HCT116 (cell line): ENCODE measurements around the gene SSUH2. TPM values are rescaled to one million over a fixed set of nuclear protein-coding genes. Genes with fewer than 3 reads are reported as not detected.

Source experiments
- ATAC-seq: fragments of 200-7000 bp; cut with Tn5 transposase; 2 replicates; pipeline ENCODE4 v1.9.1; 2020; ENCODE audit warnings: mild to moderate bottlenecking, moderate library complexity
- BruUV-seq: library from RNA; stranded (reverse); fragments of 400-500 nt; replicated peaks from 2 replicates; lab custom pipeline; 2021; lab: Mats Ljungman, UMichigan
- CTCF ChIA-PET: fragments of 300-600 bp; sonication (Branson Sonifier 250); formaldehyde crosslinking; loops from one replicate; lab custom pipeline; 2021; ENCODE audit warnings: antibody characterized with exemption; lab: Charles Lee
- POLR2A ChIA-PET: fragments of 300-600, 350-600 bp; sonication (Branson Sonifier 250); formaldehyde crosslinking; loops from one replicate; lab custom pipeline; 2021; ENCODE audit warnings: antibody characterized with exemption; lab: Charles Lee
- RAD21 ChIA-PET, 2 experiments: fragments of 300-600 bp; sonication (Branson Sonifier 250); formaldehyde crosslinking; loops; one replicate each; lab custom pipeline; 2023; ENCODE audit warnings: low total read pairs in 2 of 2; ENCODE audit not compliant: uncharacterized antibody in 2 of 2, unreplicated experiment in 2 of 2, low non-redundant PET in 1 of 2; lab: Charles Lee
- DNase-seq: peaks from one replicate; pipeline ENCODE4 v3.0.0-alpha.2; 2010; ENCODE audit warnings: low read depth, low spot score
- H2AFZ ChIP-seq: fragments of 200-600 bp; shearing (Covaris generic), sonication (generic); 2 replicates; pipeline ENCODE4 v1.6.1; 2017; ENCODE audit warnings: low read depth, mixed run types, mixed read lengths, antibody characterized with exemption, low read length; ENCODE audit not compliant: poor library complexity, severe bottlenecking
- H3K27ac ChIP-seq: 2 replicates; pipeline ENCODE4 v1.5.1; 2012; ENCODE audit warnings: low read depth, low read length
- H3K27me3 ChIP-seq: fragments of 200-600 bp; sonication (generic); 2 replicates; pipeline ENCODE4 v1.6.1; 2016; ENCODE audit warnings: mixed run types, low read length, mixed read lengths; ENCODE audit not compliant: insufficient read depth
- H3K36me3 ChIP-seq, 2 experiments: fragments of 200-500 bp in 1 of 2; fragments of 200-600 bp in 1 of 2; sonication (Bioruptor generic) in 1 of 2; sonication (generic) in 1 of 2; 2 replicates each; pipeline versions ENCODE4 v1.5.1 to v1.6.1; 2014 to 2016; ENCODE audit warnings: low read length in 2 of 2, inconsistent platforms in 1 of 2, mixed read lengths in 1 of 2, mixed run types in 1 of 2; ENCODE audit not compliant: insufficient read depth in 2 of 2, control insufficient read depth in 1 of 2
- H3K4me1 ChIP-seq, 2 experiments: fragments of 200-600 bp in 1 of 2; sonication (generic) in 1 of 2; 2 replicates each; pipeline versions ENCODE4 v1.5.1 to v1.6.1; 2012 to 2017; ENCODE audit warnings: low read length in 2 of 2, inconsistent platforms in 1 of 2, mild to moderate bottlenecking in 1 of 2, mixed read lengths in 1 of 2, mixed run types in 1 of 2, moderate library complexity in 1 of 2; ENCODE audit not compliant: insufficient read depth in 2 of 2, control insufficient read depth in 1 of 2
- H3K4me2 ChIP-seq: fragments of 200-600 bp; sonication (generic); 2 replicates; pipeline ENCODE4 v1.6.1; 2017; ENCODE audit warnings: mixed run types, low read length, mixed read lengths
- H3K4me3 ChIP-seq, 2 experiments: fragments of 200-600 bp in 1 of 2; sonication (generic) in 1 of 2; replicated peaks in 1 of 2; 2 replicates each; pipeline ENCODE4 v1.5.1; 2011 to 2016; ENCODE audit warnings: low read length in 2 of 2, control low read depth in 1 of 2, low read depth in 1 of 2, mild to moderate bottlenecking in 1 of 2, mixed read lengths in 1 of 2, mixed run types in 1 of 2
- H3K79me2 ChIP-seq: fragments of 200-600 bp; sonication (generic); 2 replicates; pipeline ENCODE4 v1.6.1; 2017; ENCODE audit warnings: mild to moderate bottlenecking, mixed run types, low read length, moderate library complexity, mixed read lengths; ENCODE audit not compliant: insufficient read depth
- H3K9ac ChIP-seq: fragments of 200-600 bp; sonication (generic); 2 replicates; pipeline ENCODE4 v1.6.1; 2016; ENCODE audit warnings: low read length, mixed read lengths
- H3K9me2 ChIP-seq: fragments of 200-600 bp; sonication (generic), shearing (Covaris generic); 2 replicates; pipeline ENCODE4 v1.6.1; 2017; ENCODE audit warnings: mixed run types, mild to moderate bottlenecking, moderate library complexity; ENCODE audit not compliant: insufficient read depth
- H3K9me3 ChIP-seq, 2 experiments: fragments of 200-500 bp in 1 of 2; fragments of 200-600 bp in 1 of 2; sonication (Bioruptor generic) in 1 of 2; sonication (generic) in 1 of 2; 2 replicates each; pipeline ENCODE4 v1.6.1; 2014 to 2017; ENCODE audit warnings: low read length in 2 of 2, mixed read lengths in 2 of 2, inconsistent platforms in 1 of 2, low read depth in 1 of 2, mild to moderate bottlenecking in 1 of 2, mixed run types in 1 of 2, moderate library complexity in 1 of 2; ENCODE audit not compliant: control insufficient read depth in 1 of 2, insufficient read depth in 1 of 2
- H4K20me1 ChIP-seq: fragments of 200-600 bp; sonication (generic), shearing (Covaris generic); 2 replicates; pipeline ENCODE4 v1.6.1; 2017; ENCODE audit warnings: mixed run types, mild to moderate bottlenecking, moderate library complexity; ENCODE audit not compliant: insufficient read depth
- CBX3 ChIP-seq: IDR thresholded peaks from 2 replicates; pipeline ENCODE4 v1.6.1; 2012; ENCODE audit warnings: low read depth
- CEBPB ChIP-seq: IDR thresholded peaks from 2 replicates; pipeline ENCODE4 v1.6.1; 2012; ENCODE audit warnings: low read depth
- ELF1 ChIP-seq: IDR thresholded peaks from 2 replicates; pipeline ENCODE4 v1.6.1; 2012; ENCODE audit warnings: low read depth, borderline replicate concordance
- EZH2 ChIP-seq: fragments of 200-600 bp; sonication (generic); IDR thresholded peaks from 2 replicates; pipeline ENCODE4 v1.6.1; 2017; ENCODE audit warnings: antibody characterized with exemption, mixed run types
- EZH2phosphoT487 ChIP-seq: fragments of 200-600 bp; IDR thresholded peaks from 2 replicates; pipeline ENCODE4 v1.6.1; 2018; ENCODE audit warnings: antibody characterized with exemption, borderline replicate concordance
- FOSL1 ChIP-seq: IDR thresholded peaks from 2 replicates; pipeline ENCODE4 v1.6.1; 2012; ENCODE audit warnings: low read depth
- JUND ChIP-seq: IDR thresholded peaks from 2 replicates; pipeline ENCODE4 v1.6.1; 2012
- POLR2A ChIP-seq: IDR thresholded peaks from 2 replicates; pipeline ENCODE4 v1.7.0; 2011; ENCODE audit warnings: borderline replicate concordance; ENCODE audit not compliant: insufficient read depth, insufficient read length; ENCODE audit errors: extremely low read depth
- POLR2AphosphoS5 ChIP-seq: IDR thresholded peaks from 2 replicates; pipeline ENCODE4 v1.6.1; 2011; ENCODE audit warnings: mild to moderate bottlenecking, low read depth, low read length, moderate library complexity
- RAD21 ChIP-seq: IDR thresholded peaks from 2 replicates; pipeline ENCODE4 v1.6.1; 2012; ENCODE audit warnings: low read depth, mild to moderate bottlenecking
- SIN3A ChIP-seq: IDR thresholded peaks from 2 replicates; pipeline ENCODE4 v1.6.1; 2012; ENCODE audit warnings: low read depth
- SP1 ChIP-seq: IDR thresholded peaks from 2 replicates; pipeline ENCODE4 v1.6.1; 2012; ENCODE audit warnings: low read depth
- SRF ChIP-seq: IDR thresholded peaks from 2 replicates; pipeline ENCODE4 v1.6.1; 2012; ENCODE audit warnings: low read depth
- TCF7L2 ChIP-seq: IDR thresholded peaks from 2 replicates; pipeline ENCODE4 v1.7.0; 2011; ENCODE audit warnings: borderline replicate concordance, inconsistent platforms; ENCODE audit not compliant: insufficient read depth, insufficient read length; ENCODE audit errors: extremely low read depth
- ZFX ChIP-seq: fragments of 450-650 bp; IDR thresholded peaks from 2 replicates; pipeline ENCODE4 v1.6.1; 2017
- ZNF274 ChIP-seq: fragments of 200-500 bp; sonication (Bioruptor generic); IDR thresholded peaks from 2 replicates; pipeline ENCODE4 v1.6.1; 2014; ENCODE audit warnings: mild to moderate bottlenecking, low read depth, low read length, inconsistent platforms
- intact Hi-C: fragments of 100-400 bp; cut with micrococcal nuclease; formaldehyde crosslinking; loops from 2 replicates; pipeline ENCODE4 v1.10.0; 2022
- total RNA-seq: library from RNA; stranded (reverse); gene quantifications from one replicate; pipeline ENCODE4 v1.2.1, GENCODE V29; 2021; ENCODE audit not compliant: unreplicated experiment
- TF ChIP-seq, protein P1 (sequence below): IDR thresholded peaks from 2 replicates; pipeline ENCODE4 v1.6.1; 2012; ENCODE audit warnings: low read depth
- TF ChIP-seq, protein P2 (sequence below): IDR thresholded peaks from 2 replicates; pipeline ENCODE4 v1.6.1; 2012
- TF ChIP-seq, protein P3 (sequence below), 3 experiments: fragments of 200-600 bp in 1 of 3; sonication (generic) in 1 of 3; IDR thresholded peaks in 2 of 3; conservative IDR thresholded peaks in 1 of 3; 2 replicates each; pipeline ENCODE4 v1.5.1; 2012 to 2017; ENCODE audit warnings: low read depth in 2 of 3, low read length in 2 of 3, antibody characterized with exemption in 1 of 3, borderline replicate concordance in 1 of 3, control low read depth in 1 of 3, mild to moderate bottlenecking in 1 of 3, mixed read lengths in 1 of 3, mixed run types in 1 of 3, moderate library complexity in 1 of 3; ENCODE audit not compliant: insufficient read depth in 1 of 3
- TF ChIP-seq, protein P4 (sequence below): IDR thresholded peaks from 2 replicates; pipeline ENCODE4 v1.6.1; 2012

The SSUH2 gene
- total RNA-seq, 1 experiment from 2014 or later = 0.76 TPM

DNA sequence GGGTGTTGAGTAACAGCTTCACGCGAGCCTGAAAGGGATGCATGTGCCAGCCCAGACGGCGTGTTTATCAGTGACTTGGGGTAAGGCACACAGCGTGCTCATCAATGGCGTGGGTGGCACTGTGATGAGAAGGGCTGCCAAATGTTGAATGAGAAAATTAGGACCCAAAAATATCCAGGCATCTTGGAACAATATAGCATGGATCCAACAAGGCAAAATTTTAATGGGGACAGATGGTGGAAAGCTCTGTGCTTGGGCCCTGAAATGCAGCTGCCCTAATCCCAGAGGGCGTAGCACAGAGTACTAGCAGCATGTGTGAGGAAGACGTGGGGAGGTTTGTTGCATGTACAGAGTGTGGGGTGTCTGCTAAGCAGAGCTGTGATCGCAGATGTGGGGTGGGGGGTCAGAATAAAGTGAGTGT, 48.9 kb downstream of the SSUH2 start:
- H3K27me3 ChIP-seq = no peaks in the 10 kb centered on the region
- no peaks in the 10 kb centered on the region for H4K20me1 ChIP-seq
- H3K4me3 ChIP-seq = no peak overlapping the region
- no peaks in the 10 kb centered on the region for H3K4me1 ChIP-seq
- no peak overlapping the region for H3K4me2 ChIP-seq
- intact Hi-C loops = no loop called here
- H3K9me3 ChIP-seq = no peaks in the 10 kb centered on the region
- ChIA-PET POLR2A (no interaction called here), CTCF (no interaction called here), RAD21 (no interaction called here)
- no peak overlapping the region for H3K9ac ChIP-seq
- no peak overlapping the region for H2AFZ ChIP-seq
- no peaks in the 10 kb centered on the region for H3K79me2 ChIP-seq
- no TSS peak for BruUV-seq
- ATAC-seq (no peak), DNase-seq (no peak)
- H3K36me3 ChIP-seq = no peaks in the 10 kb centered on the region
- TF ChIP-seq POLR2AphosphoS5 (no peak), EZH2 (no peak), ELF1 (no peak), CEBPB (no peak), EZH2phosphoT487 (no peak), JUND (no peak), TCF7L2 (no peak), SRF (no peak), CBX3 (no peak), ZNF274 (no peak), SP1 (no peak), SIN3A (no peak), ZFX (no peak), FOSL1 (no peak), RAD21 (no peak), POLR2A (no peak)
- TF ChIP-seq, protein P1, sequence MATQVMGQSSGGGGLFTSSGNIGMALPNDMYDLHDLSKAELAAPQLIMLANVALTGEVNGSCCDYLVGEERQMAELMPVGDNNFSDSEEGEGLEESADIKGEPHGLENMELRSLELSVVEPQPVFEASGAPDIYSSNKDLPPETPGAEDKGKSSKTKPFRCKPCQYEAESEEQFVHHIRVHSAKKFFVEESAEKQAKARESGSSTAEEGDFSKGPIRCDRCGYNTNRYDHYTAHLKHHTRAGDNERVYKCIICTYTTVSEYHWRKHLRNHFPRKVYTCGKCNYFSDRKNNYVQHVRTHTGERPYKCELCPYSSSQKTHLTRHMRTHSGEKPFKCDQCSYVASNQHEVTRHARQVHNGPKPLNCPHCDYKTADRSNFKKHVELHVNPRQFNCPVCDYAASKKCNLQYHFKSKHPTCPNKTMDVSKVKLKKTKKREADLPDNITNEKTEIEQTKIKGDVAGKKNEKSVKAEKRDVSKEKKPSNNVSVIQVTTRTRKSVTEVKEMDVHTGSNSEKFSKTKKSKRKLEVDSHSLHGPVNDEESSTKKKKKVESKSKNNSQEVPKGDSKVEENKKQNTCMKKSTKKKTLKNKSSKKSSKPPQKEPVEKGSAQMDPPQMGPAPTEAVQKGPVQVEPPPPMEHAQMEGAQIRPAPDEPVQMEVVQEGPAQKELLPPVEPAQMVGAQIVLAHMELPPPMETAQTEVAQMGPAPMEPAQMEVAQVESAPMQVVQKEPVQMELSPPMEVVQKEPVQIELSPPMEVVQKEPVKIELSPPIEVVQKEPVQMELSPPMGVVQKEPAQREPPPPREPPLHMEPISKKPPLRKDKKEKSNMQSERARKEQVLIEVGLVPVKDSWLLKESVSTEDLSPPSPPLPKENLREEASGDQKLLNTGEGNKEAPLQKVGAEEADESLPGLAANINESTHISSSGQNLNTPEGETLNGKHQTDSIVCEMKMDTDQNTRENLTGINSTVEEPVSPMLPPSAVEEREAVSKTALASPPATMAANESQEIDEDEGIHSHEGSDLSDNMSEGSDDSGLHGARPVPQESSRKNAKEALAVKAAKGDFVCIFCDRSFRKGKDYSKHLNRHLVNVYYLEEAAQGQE = no peak
- TF ChIP-seq, protein P2, sequence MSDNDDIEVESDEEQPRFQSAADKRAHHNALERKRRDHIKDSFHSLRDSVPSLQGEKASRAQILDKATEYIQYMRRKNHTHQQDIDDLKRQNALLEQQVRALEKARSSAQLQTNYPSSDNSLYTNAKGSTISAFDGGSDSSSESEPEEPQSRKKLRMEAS = no peak
- TF ChIP-seq, protein P3, sequence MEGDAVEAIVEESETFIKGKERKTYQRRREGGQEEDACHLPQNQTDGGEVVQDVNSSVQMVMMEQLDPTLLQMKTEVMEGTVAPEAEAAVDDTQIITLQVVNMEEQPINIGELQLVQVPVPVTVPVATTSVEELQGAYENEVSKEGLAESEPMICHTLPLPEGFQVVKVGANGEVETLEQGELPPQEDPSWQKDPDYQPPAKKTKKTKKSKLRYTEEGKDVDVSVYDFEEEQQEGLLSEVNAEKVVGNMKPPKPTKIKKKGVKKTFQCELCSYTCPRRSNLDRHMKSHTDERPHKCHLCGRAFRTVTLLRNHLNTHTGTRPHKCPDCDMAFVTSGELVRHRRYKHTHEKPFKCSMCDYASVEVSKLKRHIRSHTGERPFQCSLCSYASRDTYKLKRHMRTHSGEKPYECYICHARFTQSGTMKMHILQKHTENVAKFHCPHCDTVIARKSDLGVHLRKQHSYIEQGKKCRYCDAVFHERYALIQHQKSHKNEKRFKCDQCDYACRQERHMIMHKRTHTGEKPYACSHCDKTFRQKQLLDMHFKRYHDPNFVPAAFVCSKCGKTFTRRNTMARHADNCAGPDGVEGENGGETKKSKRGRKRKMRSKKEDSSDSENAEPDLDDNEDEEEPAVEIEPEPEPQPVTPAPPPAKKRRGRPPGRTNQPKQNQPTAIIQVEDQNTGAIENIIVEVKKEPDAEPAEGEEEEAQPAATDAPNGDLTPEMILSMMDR (IDR thresholded peaks at IDR 0.05 in 2 of 3, conservative IDR thresholded peaks at IDR 0.05 in 1 of 3; ENCODE audit: borderline replicate concordance in 1 of 3, insufficient read depth in 1 of 3, low read depth in 2 of 3, low read length in 2 of 3) = no peak
- TF ChIP-seq, protein P4, sequence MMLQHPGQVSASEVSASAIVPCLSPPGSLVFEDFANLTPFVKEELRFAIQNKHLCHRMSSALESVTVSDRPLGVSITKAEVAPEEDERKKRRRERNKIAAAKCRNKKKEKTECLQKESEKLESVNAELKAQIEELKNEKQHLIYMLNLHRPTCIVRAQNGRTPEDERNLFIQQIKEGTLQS = no peak
- no peak overlapping the region for H3K27ac ChIP-seq
- no peaks in the 10 kb centered on the region for H3K9me2 ChIP-seq
